Neuronal stem cell (in vitro differentiated cells): ENCODE results near the gene CAB39.

ENCODE experiments used
- DNase-seq: peaks from one replicate; pipeline ENCODE4 v3.0.0-alpha.2; 2013; ENCODE audit warnings: low spot score
- H2AFZ ChIP-seq: one replicate; pipeline ENCODE4 v1.6.1; 2013; ENCODE audit warnings: mild to moderate bottlenecking, low read length, inconsistent platforms
- H2AK5ac ChIP-seq: 2 replicates; pipeline ENCODE4 v1.6.1; 2013; ENCODE audit warnings: low read depth, mild to moderate bottlenecking, inconsistent platforms, low read length, moderate library complexity, mixed read lengths
- H2BK120ac ChIP-seq: 2 replicates; pipeline ENCODE4 v1.6.1; 2013; ENCODE audit warnings: low read depth, mild to moderate bottlenecking, inconsistent platforms, low read length, moderate library complexity, mixed read lengths
- H2BK12ac ChIP-seq: one replicate; pipeline ENCODE4 v1.6.1; 2013; ENCODE audit warnings: low read length, inconsistent platforms
- H2BK15ac ChIP-seq: 2 replicates; pipeline ENCODE4 v1.6.1; 2013; ENCODE audit warnings: mild to moderate bottlenecking, low read length, inconsistent platforms, mixed read lengths
- H2BK5ac ChIP-seq: one replicate; pipeline ENCODE4 v1.6.1; 2013; ENCODE audit warnings: inconsistent platforms, mild to moderate bottlenecking, low read length, moderate library complexity
- H3K14ac ChIP-seq: one replicate; pipeline ENCODE4 v1.6.1; 2013; ENCODE audit warnings: low read length, inconsistent platforms
- H3K18ac ChIP-seq: 2 replicates; pipeline ENCODE4 v1.6.1; 2013; ENCODE audit warnings: low read length, inconsistent platforms
- H3K23ac ChIP-seq: 2 replicates; pipeline ENCODE4 v1.6.1; 2013; ENCODE audit warnings: low read depth, mild to moderate bottlenecking, mixed read lengths, low read length, inconsistent platforms; ENCODE audit not compliant: poor library complexity
- H3K27ac ChIP-seq: replicated peaks from 3 replicates; pipeline ENCODE4 v1.5.1; 2013; ENCODE audit warnings: low read length, inconsistent platforms
- H3K27me3 ChIP-seq, 3 experiments: 2 replicates each; pipeline ENCODE4 v1.6.1; 2013; ENCODE audit warnings: low read length in 3 of 3, mild to moderate bottlenecking in 2 of 3, inconsistent platforms in 1 of 3, low read depth in 1 of 3, mixed read lengths in 1 of 3, moderate library complexity in 1 of 3; ENCODE audit not compliant: control insufficient read depth in 3 of 3, insufficient read depth in 3 of 3
- H3K36me3 ChIP-seq, 2 donors: replicated peaks in 1 of 2; 2 replicates each; pipeline ENCODE4 v1.6.1; 2013; ENCODE audit warnings: low read length in 2 of 2; ENCODE audit not compliant: control insufficient read depth in 2 of 2, insufficient read depth in 2 of 2
- H3K4ac ChIP-seq: 2 replicates; pipeline ENCODE4 v1.6.1; 2013; ENCODE audit warnings: inconsistent platforms, mild to moderate bottlenecking, low read length, moderate library complexity
- H3K4me1 ChIP-seq, 2 donors: 1 replicate in 1 of 2; 2 replicates in 1 of 2; pipeline ENCODE4 v1.6.1; 2013; ENCODE audit warnings: low read length in 2 of 2, low read depth in 1 of 2; ENCODE audit not compliant: control insufficient read depth in 2 of 2, insufficient read depth in 1 of 2
- H3K4me2 ChIP-seq: one replicate; pipeline ENCODE4 v1.6.1; 2013; ENCODE audit warnings: mild to moderate bottlenecking, low read length, inconsistent platforms; ENCODE audit not compliant: insufficient read depth, poor library complexity, severe bottlenecking
- H3K4me3 ChIP-seq, 2 donors: 2 replicates each; pipeline ENCODE4 v1.5.1; 2013; ENCODE audit warnings: low read length in 2 of 2, mild to moderate bottlenecking in 2 of 2, inconsistent platforms in 1 of 2, moderate library complexity in 1 of 2
- H3K79me1 ChIP-seq: one replicate; pipeline ENCODE4 v1.6.1; 2013; ENCODE audit warnings: low read depth, mild to moderate bottlenecking, inconsistent platforms, low read length, moderate library complexity
- H3K9ac ChIP-seq: one replicate; pipeline ENCODE4 v1.6.1; 2013; ENCODE audit warnings: mild to moderate bottlenecking, low read depth, low read length, inconsistent platforms; ENCODE audit not compliant: poor library complexity
- H3K9me3 ChIP-seq, 2 donors: replicated peaks in 1 of 2; 2 replicates each; pipeline versions ENCODE3 to v1.6.1; 2013; ENCODE audit warnings: low read length in 2 of 2, mild to moderate bottlenecking in 2 of 2, inconsistent platforms in 1 of 2, low read depth in 1 of 2, mixed read lengths in 1 of 2, moderate library complexity in 1 of 2; ENCODE audit not compliant: control insufficient read depth in 2 of 2, insufficient read depth in 1 of 2
- H4K8ac ChIP-seq: one replicate; pipeline ENCODE4 v1.6.1; 2013; ENCODE audit warnings: low read depth, mild to moderate bottlenecking, inconsistent platforms, low read length, moderate library complexity
- H4K91ac ChIP-seq: one replicate; pipeline ENCODE4 v1.6.1; 2013; ENCODE audit warnings: low read length, low read depth, mild to moderate bottlenecking, inconsistent platforms; ENCODE audit not compliant: poor library complexity
- WGBS, 2 donors: extraction: QIAGEN DNeasy Blood & Tissue Kit; methylation state at CpG; one replicate each; pipeline ENCODE4 v1.1.7; 2013; ENCODE audit warnings: missing lambda C conversion rate in 2 of 2, mixed read lengths in 1 of 2; ENCODE audit not compliant: insufficient read length in 2 of 2, insufficient replicate concordance in 1 of 2; ENCODE audit errors: extremely low coverage in 2 of 2; 5-methylcytosine and 5-hydroxymethylcytosine counted together

CAB39 gene

DNA sequence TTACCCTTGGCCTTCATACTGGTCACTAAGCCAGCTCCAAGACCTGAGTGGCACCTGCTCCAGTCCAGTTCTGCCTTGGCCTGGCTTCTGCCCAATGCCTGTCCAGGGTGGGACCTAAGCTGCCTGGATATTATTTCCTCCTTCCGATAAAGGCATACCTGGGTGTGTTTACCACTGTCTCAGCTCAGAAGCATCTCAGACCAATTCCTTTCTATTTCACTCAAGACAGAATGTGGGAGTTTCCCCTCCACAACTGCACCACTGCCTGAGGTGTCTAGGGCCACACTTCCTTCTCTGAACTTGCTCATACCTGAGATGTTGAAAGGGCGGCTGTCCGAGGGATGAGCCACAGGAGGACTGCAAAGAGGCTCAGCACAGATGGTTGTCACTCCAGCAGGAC is 18.4 kb upstream of the CAB39 start:
- no peaks in the 10 kb centered on the region for H3K36me3 ChIP-seq
- no peak overlapping the region for H2AFZ ChIP-seq
- H3K23ac ChIP-seq, result no peak overlapping the region
- no peak overlapping the region for H3K14ac ChIP-seq
- H2BK12ac ChIP-seq, result no peak overlapping the region
- H2AK5ac ChIP-seq, result no peak overlapping the region
- no peak overlapping the region for H4K8ac ChIP-seq
- peak overlapping the region; percentile 33 for H3K18ac ChIP-seq
- H3K27ac ChIP-seq, result no peak overlapping the region
- DNase-seq, result no peak
- H4K91ac ChIP-seq, result no peak overlapping the region
- H3K9me3 ChIP-seq, result no peaks in the 10 kb centered on the region
- H2BK15ac ChIP-seq, result no peak overlapping the region
- no peak overlapping the region for H2BK5ac ChIP-seq
- H2BK120ac ChIP-seq, result no peak overlapping the region
- H3K4me2 ChIP-seq, result no peak overlapping the region
- no peak overlapping the region for H3K9ac ChIP-seq
- WGBS, 2 donors, result no CpG with 5 or more reads among the region's 3 CpGs
- H3K4ac ChIP-seq, result no peak overlapping the region
- H3K27me3 ChIP-seq, result peaks cover 0 to 22% (median 0%) of the 10 kb centered on the region in 3 experiments
- H3K4me1 ChIP-seq, result peaks cover 0 to 5% of the 10 kb centered on the region in 2 donors
- H3K79me1 ChIP-seq, result no peaks in the 10 kb centered on the region
- H3K4me3 ChIP-seq, result no peak overlapping the region

DNA sequence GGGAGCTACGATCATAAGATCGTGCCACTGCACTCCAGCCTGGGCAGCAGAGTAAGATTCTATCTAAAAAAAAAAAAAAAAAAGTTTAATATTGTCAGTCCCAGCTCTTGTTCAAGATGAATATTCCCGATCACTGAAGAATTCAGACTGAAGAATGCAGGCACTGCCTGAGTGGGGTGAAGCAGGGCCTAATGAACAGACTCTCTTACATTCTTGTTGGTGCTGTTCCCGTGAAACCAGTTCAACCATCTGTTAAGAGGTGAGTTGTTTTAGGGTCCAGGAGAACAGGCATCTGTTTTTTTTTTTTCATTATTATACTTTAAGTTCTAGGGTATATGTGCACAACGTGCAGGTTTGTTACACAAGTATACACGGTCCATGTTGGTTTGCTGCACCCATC is 17.1 kb upstream of the CAB39 start:
- Histone ChIP-seq H2BK120ac (no peak overlapping the region), H3K14ac (no peak overlapping the region), H3K4me3 (no peak overlapping the region), H3K4ac (no peak overlapping the region), H3K4me1 (peaks cover 0 to 5% of the 10 kb centered on the region in 2 donors), H3K79me1 (no peaks in the 10 kb centered on the region), H3K27ac (no peak overlapping the region), H3K9me3 (no peaks in the 10 kb centered on the region), H3K27me3 (peaks cover 0 to 17% (median 0%) of the 10 kb centered on the region in 3 experiments), H3K9ac (no peak overlapping the region), H3K36me3 (no peaks in the 10 kb centered on the region), H2BK12ac (no peak overlapping the region), H3K18ac (no peak overlapping the region), H4K8ac (no peak overlapping the region), H2AK5ac (no peak overlapping the region), H3K4me2 (no peak overlapping the region), H3K23ac (no peak overlapping the region), H2AFZ (no peak overlapping the region), H2BK5ac (no peak overlapping the region), H4K91ac (no peak overlapping the region), H2BK15ac (no peak overlapping the region)
- WGBS, 2 donors, result no CpG with 5 or more reads among the region's 6 CpGs
- DNase-seq, result no peak

DNA sequence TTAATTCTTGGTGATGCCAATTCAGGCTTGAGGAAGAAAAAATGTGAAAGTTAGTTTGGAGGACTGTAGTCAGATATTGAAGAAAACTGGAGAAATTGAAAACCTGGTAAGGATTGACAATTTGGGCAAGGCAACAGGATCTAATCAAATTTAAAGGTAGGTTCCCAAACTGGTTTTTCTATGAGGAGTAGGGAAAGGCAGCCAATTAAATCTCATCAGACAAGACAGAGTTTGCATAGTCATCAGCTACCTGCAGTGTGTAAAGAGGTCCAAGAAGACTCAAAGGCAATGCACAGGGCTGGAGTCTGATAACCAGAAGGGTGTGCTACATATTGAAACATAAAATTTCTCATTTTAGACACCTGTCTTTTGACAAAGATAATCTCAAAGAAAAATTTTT is 16.0 kb upstream of the CAB39 start:
- Histone ChIP-seq H3K79me1 (no peaks in the 10 kb centered on the region), H2BK120ac (no peak overlapping the region), H3K18ac (no peak overlapping the region), H3K9me3 (no peaks in the 10 kb centered on the region), H3K4me2 (no peak overlapping the region), H3K4me3 (no peak overlapping the region), H3K27ac (no peak overlapping the region), H2BK5ac (no peak overlapping the region), H2AFZ (no peak overlapping the region), H4K8ac (no peak overlapping the region), H3K9ac (no peak overlapping the region), H2BK15ac (no peak overlapping the region), H3K23ac (no peak overlapping the region), H4K91ac (no peak overlapping the region), H3K14ac (no peak overlapping the region), H2BK12ac (no peak overlapping the region), H3K4ac (no peak overlapping the region), H3K36me3 (no peaks in the 10 kb centered on the region), H3K27me3 (peaks cover 0 to 10% (median 0%) of the 10 kb centered on the region in 3 experiments), H2AK5ac (no peak overlapping the region), H3K4me1 (no peaks in the 10 kb centered on the region)
- no peak for DNase-seq

DNA sequence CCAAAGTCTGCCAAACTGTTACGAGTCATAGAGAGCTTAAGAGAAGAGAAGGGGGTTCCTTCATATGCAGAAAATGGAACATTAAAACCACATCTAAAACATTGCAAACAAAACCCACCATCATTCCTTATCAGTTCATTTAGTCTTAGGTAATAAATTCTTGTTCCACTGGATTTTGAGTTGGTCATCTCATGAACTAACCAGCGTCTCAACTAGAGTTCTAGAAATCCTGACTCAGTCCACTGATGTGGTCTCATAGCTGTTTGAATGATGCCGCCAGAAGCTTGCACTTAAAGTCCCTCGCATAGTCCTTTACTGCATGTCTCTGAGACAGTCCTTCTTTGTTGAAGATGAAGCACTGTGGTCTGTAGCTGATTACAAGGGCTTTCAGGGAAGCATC is 15.0 kb upstream of the CAB39 start:
- Histone ChIP-seq H3K4ac (no peak overlapping the region), H3K18ac (no peak overlapping the region), H3K36me3 (no peaks in the 10 kb centered on the region), H3K27ac (no peak overlapping the region), H2BK15ac (no peak overlapping the region), H2BK12ac (no peak overlapping the region), H3K23ac (no peak overlapping the region), H3K4me1 (no peaks in the 10 kb centered on the region), H3K14ac (no peak overlapping the region), H3K4me3 (no peak overlapping the region), H3K4me2 (no peak overlapping the region), H3K27me3 (peaks cover 0 to 6% (median 0%) of the 10 kb centered on the region in 3 experiments), H2BK5ac (no peak overlapping the region), H4K91ac (no peak overlapping the region), H3K9ac (no peak overlapping the region), H2BK120ac (no peak overlapping the region), H3K79me1 (no peaks in the 10 kb centered on the region), H2AK5ac (no peak overlapping the region), H3K9me3 (no peaks in the 10 kb centered on the region), H2AFZ (no peak overlapping the region), H4K8ac (no peak overlapping the region)
- WGBS, 2 donors, result no CpG with 5 or more reads among the region's 4 CpGs
- DNase-seq, result no peak
